Right lobe of liver (tissue), 6 donors: Measurements from ENCODE around the gene TRPM3. TPM values are rescaled to one million over a fixed set of nuclear protein-coding genes. Genes with fewer than 3 reads are reported as not detected.

ENCODE experiments used
- ATAC-seq, 4 donors: fragments of 200-7000 bp; cut with Tn5 transposase; one replicate each; pipeline ENCODE4 v1.9.1; 2020; ENCODE audit warnings: mild to moderate bottlenecking in 4 of 4, moderate library complexity in 4 of 4
- DNase-seq, 3 donors: peaks; one replicate each; pipeline ENCODE4 v3.0.0-alpha.2; 2020
- H3K27ac ChIP-seq, 3 donors: fragments of 200-600 bp; one replicate each; pipeline ENCODE4 v1.8.0; 2022
- H3K27me3 ChIP-seq, 2 donors: fragments of 200-600 bp; one replicate each; pipeline ENCODE4 v1.8.0; 2022
- H3K36me3 ChIP-seq, 4 donors: fragments of 200-600 bp; sonication (generic) in 1 of 4; one replicate each; pipeline versions ENCODE4 v1.5.1 to v1.8.0; 2017 to 2022; ENCODE audit warnings: control low read depth in 1 of 4
- H3K4me1 ChIP-seq, 4 donors: fragments of 200-600 bp; sonication (generic) in 1 of 4; one replicate each; pipeline versions ENCODE4 v1.5.1 to v1.8.0; 2017 to 2022; ENCODE audit warnings: control low read depth in 1 of 4
- H3K4me3 ChIP-seq, 3 donors: fragments of 200-600 bp; one replicate each; pipeline ENCODE4 v1.8.0; 2022
- H3K9me3 ChIP-seq, 4 donors: fragments of 200-600 bp; sonication (generic) in 1 of 4; one replicate each; pipeline versions ENCODE4 v1.5.1 to v1.8.0; 2017 to 2022; ENCODE audit warnings: control low read depth in 1 of 4
- CTCF ChIP-seq, 4 donors: fragments of 200-600 bp in 3 of 4; fragments of 450-650 bp in 1 of 4; IDR thresholded peaks; one replicate each; pipeline versions ENCODE4 v1.5.1 to v1.8.0; 2016 to 2022; ENCODE audit warnings: antibody characterized with exemption in 4 of 4, mild to moderate bottlenecking in 2 of 4
- POLR2A ChIP-seq: fragments of 450-650 bp; IDR thresholded peaks from one replicate; pipeline ENCODE4 v1.6.1; 2017; ENCODE audit warnings: antibody characterized with exemption, mild to moderate bottlenecking
- WGBS: methylation state at CpG from one replicate; pipeline ENCODE4 v1.1.6; 2018; ENCODE audit warnings: low coverage, low lambda C conversion rate; ENCODE audit not compliant: insufficient coverage; ENCODE audit errors: missing lambda C conversion rate; 5-methylcytosine and 5-hydroxymethylcytosine counted together
- intact Hi-C, 2 donors: fragments of 100-400 bp; cut with DNase I; formaldehyde crosslinking; loops; one replicate each; pipeline versions ENCODE4 v1.11.2 to v1.14.1; 2022
- total RNA-seq, 6 experiments: library from RNA; depleted of rRNA in 2 of 6; stranded (reverse); fragments of >200 nt in 2 of 6; fragmentation: NEBNext Ultra II Directional in 3 of 6; extraction: Animal tissue kit (Norgen Biotek cat#: 25700) in 3 of 6; gene quantifications; one replicate each; pipeline versions ENCODE4 v1.1.0 to v1.2.4, GENCODE V29; 2016 to 2023
- donor health status: DM: no; HTN: yes; CAD: no.
- donor health status: DM: no; HTN: no; CAD: no.
- donor health status: DM: no; HTN: no; CAD: no.
- donor health status: DM: no; HTN: yes; CAD: no.
- donor health status: DM: no; HTN: yes; CAD: no.

The TRPM3 gene
- total RNA-seq, 6 experiments from 2014 or later = 0.26 to 0.56 (median 0.39) TPM

DNA sequence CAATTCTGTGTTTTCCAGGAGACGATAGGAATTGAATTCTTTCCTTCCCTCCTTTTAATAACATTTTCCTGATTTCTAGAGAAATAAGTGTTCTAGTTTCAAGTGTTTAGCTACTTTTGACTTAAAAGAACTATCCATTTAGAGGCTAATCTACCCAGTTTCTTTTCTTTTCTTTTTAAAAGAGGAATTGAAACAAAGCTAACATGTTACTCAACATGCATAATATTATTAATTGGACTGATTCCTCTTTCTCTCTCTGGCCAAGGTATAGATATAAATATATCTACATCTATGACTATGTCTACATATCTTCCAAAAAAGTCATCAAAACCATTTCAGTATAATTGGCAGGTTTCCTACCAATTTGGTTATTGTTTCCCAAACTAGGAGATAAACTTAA, 309.8 kb downstream of the TRPM3 start:
- no peak for DNase-seq
- Histone ChIP-seq H3K4me3 (no peak overlapping the region), H3K9me3 (no peaks in the 10 kb centered on the region), H3K27ac (no peak overlapping the region), H3K36me3 (no peaks in the 10 kb centered on the region), H3K4me1 (no peaks in the 10 kb centered on the region), H3K27me3 (no peaks in the 10 kb centered on the region)
- ATAC-seq = no peak
- TF ChIP-seq POLR2A (no peak), CTCF (IDR thresholded peaks at IDR 0.05) (no peak)
- WGBS = 75% methylated on average over 1 of the region's 1 CpG
- intact Hi-C loops = no loop called here

DNA sequence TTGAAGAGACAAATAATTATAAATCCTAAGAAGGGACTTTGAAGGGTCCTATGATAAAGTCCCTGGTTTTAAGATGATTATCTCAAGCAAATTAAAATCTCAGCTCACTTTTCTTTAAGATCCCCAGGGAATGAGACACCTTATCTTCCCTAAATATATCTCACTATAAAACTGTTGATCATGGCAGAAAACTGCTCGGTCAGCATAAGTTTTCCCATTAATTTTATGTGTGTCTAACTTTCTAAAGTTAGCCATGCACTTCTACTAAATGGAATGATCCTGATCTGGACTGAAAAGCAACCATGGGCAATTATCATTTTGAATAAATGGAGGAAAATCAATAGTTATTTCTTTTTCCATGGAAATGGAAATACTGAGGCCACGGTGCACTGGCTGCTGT, 314.5 kb downstream of the TRPM3 start:
- intact Hi-C loops = no loop called here
- no peak for ATAC-seq
- H3K27me3 ChIP-seq = no peaks in the 10 kb centered on the region
- H3K4me1 ChIP-seq = no peaks in the 10 kb centered on the region
- H3K9me3 ChIP-seq = no peaks in the 10 kb centered on the region
- TF ChIP-seq POLR2A (no peak), CTCF (IDR thresholded peaks at IDR 0.05) (no peak)
- WGBS = 84% methylated on average over 2 of the region's 2 CpGs
- no peak overlapping the region for H3K27ac ChIP-seq
- H3K36me3 ChIP-seq = no peaks in the 10 kb centered on the region
- H3K4me3 ChIP-seq = no peak overlapping the region
- DNase-seq = no peak

- Histone ChIP-seq H3K27ac (no peak overlapping the region), H3K4me1 (no peaks in the 10 kb centered on the region), H3K27me3 (no peaks in the 10 kb centered on the region), H3K9me3 (no peaks in the 10 kb centered on the region), H3K4me3 (no peak overlapping the region), H3K36me3 (no peaks in the 10 kb centered on the region)
- no peak for TF ChIP-seq POLR2A
- no peak for TF ChIP-seq CTCF (IDR thresholded peaks at IDR 0.05)
- no peak for DNase-seq
- intact Hi-C loops = no loop called here
- 74% methylated on average over 5 of the region's 6 CpGs for WGBS
- ATAC-seq = no peak
Measured at GRCh38 chr9:70805949-70806348, 315.5 kb downstream of the TRPM3 start.

- no peak overlapping the region for H3K27ac ChIP-seq
- ATAC-seq = no peak
- H3K36me3 ChIP-seq = no peaks in the 10 kb centered on the region
- 73% methylated on average over 4 of the region's 6 CpGs for WGBS
- no peaks in the 10 kb centered on the region for H3K9me3 ChIP-seq
- intact Hi-C loops = no loop called here
- H3K4me1 ChIP-seq = no peaks in the 10 kb centered on the region
- H3K27me3 ChIP-seq = no peaks in the 10 kb centered on the region
- no peak for DNase-seq
- no peak overlapping the region for H3K4me3 ChIP-seq
- no peak for TF ChIP-seq CTCF (IDR thresholded peaks at IDR 0.05)
- no peak for TF ChIP-seq POLR2A
Measured at GRCh38 chr9:70802758-70803436, 318.5 kb downstream of the TRPM3 start.

DNA sequence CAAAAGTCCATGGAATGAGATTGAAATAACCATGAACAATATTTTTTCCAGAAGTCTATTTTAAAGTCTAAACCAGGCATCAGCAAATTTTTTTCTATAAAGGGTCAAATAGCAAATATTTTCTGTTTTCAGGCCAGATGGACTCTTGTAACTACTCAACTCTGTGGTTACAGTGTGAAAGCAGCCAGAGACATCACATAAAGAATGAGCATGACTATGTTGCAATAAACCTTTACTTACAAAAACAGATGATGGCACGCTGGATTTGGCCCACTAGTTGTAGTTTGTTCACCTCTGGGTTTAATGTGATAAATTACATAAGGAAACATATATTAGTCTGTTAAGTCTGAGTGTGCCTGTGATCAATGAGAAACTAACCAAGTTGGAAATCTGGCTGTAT, 319.2 kb downstream of the TRPM3 start:
- intact Hi-C loops = no loop called here
- Histone ChIP-seq H3K4me3 (no peak overlapping the region), H3K4me1 (no peaks in the 10 kb centered on the region), H3K9me3 (no peaks in the 10 kb centered on the region), H3K36me3 (no peaks in the 10 kb centered on the region), H3K27ac (no peak overlapping the region), H3K27me3 (no peaks in the 10 kb centered on the region)
- 0% methylated on average over 1 of the region's 1 CpG for WGBS
- DNase-seq = no peak
- TF ChIP-seq POLR2A (no peak), CTCF (IDR thresholded peaks at IDR 0.05) (no peak)
- ATAC-seq = no peak
